Ishikawa (cell line): Measurements from ENCODE around the gene PLCB1.

ENCODE experiments used
- CREB1 ChIP-seq: IDR thresholded peaks from 2 replicates; pipeline ENCODE4 v1.6.1; 2012; ENCODE audit warnings: low read depth
- EGR1 ChIP-seq: IDR thresholded peaks from 2 replicates; pipeline ENCODE4 v1.6.1; 2012
- EP300 ChIP-seq: IDR thresholded peaks from 2 replicates; pipeline ENCODE4 v1.6.1; 2012; ENCODE audit warnings: borderline replicate concordance
- FOXM1 ChIP-seq: IDR thresholded peaks from 2 replicates; pipeline ENCODE4 v1.6.1; 2012; ENCODE audit warnings: low read depth, borderline replicate concordance
- TAF1 ChIP-seq: IDR thresholded peaks from 2 replicates; pipeline ENCODE4 v1.6.1; 2012; ENCODE audit warnings: low read depth, mild to moderate bottlenecking
- YY1 ChIP-seq: IDR thresholded peaks from 2 replicates; pipeline ENCODE4 v1.6.1; 2012; ENCODE audit warnings: low read depth
- ZBTB7A ChIP-seq: IDR thresholded peaks from 2 replicates; pipeline ENCODE4 v1.6.1; 2012; ENCODE audit warnings: low read depth
- TF ChIP-seq, protein P1 (sequence below): IDR thresholded peaks from 2 replicates; pipeline ENCODE4 v1.6.1; 2012
- TF ChIP-seq, protein P2 (sequence below): IDR thresholded peaks from 2 replicates; pipeline ENCODE4 v1.6.1; 2012

DNA sequence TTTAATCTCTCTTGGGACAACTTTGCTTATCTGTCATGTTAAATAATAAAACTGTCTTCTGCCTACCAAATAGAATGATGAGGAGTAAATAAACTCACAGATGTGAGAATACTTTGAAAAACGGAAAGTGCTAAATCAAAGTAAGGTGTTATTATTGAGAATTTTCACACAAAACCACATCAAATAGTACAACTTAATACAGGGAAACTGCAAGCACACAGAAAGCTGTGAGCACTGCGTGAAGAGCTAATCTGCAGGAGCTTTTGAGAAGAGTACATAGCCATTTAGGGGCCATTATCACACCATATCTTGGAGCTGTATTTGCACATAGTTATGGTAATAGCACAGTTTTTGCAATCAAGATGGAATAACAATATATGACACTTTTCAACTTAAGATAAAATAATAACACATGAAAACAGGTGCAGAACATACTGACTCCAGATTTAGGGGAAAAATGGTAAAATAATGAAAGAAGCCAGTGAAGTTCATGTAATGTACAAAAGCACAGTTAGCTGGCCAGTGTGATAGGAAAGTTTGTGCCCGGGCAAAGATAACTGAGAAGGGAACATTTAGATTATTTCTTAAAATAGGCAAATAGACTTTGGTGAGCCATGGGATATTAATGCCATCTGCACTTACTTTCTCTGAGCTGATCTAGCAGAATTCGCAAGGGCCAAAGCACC, 538.3 kb downstream of the PLCB1 start:
- TF ChIP-seq TAF1 (no peak), FOXM1 (no peak), EP300 (no peak), ZBTB7A (no peak), CREB1 (no peak), YY1 (no peak), EGR1 (no peak)
- TF ChIP-seq, protein P1, sequence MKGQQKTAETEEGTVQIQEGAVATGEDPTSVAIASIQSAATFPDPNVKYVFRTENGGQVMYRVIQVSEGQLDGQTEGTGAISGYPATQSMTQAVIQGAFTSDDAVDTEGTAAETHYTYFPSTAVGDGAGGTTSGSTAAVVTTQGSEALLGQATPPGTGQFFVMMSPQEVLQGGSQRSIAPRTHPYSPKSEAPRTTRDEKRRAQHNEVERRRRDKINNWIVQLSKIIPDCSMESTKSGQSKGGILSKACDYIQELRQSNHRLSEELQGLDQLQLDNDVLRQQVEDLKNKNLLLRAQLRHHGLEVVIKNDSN = no peak
- TF ChIP-seq, protein P2, sequence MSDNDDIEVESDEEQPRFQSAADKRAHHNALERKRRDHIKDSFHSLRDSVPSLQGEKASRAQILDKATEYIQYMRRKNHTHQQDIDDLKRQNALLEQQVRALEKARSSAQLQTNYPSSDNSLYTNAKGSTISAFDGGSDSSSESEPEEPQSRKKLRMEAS = no peak
